Measurements from ENCODE around the gene TEX19. TPM values are rescaled to one million over a fixed set of nuclear protein-coding genes. Genes with fewer than 3 reads are reported as not detected.

The TEX19 gene
- total and polyA plus RNA-seq, 2 of the 4 experiments (the other 2 are of a cell fraction) = under 0.01 to 0.03 TPM

- Histone ChIP-seq H3K9me3 (ENCODE audit: control insufficient read depth, insufficient read depth, low read length) (no peaks in the 10 kb centered on the region), H3K79me1 (ENCODE audit: low read depth in 1 of 2, low read length in 2 of 2) (no peaks in the 10 kb centered on the region), H3K9ac (ENCODE audit: low read depth, low read length) (no peak overlapping the region), H2BK120ac (ENCODE audit: low read depth, low read length) (no peak overlapping the region), H2BK15ac (ENCODE audit: low read depth, low read length) (no peak overlapping the region), H3K4me3 (ENCODE audit: insufficient read depth, low read depth, low read length) (no peak overlapping the region), H3K9me1 (ENCODE audit: insufficient read depth, low read length) (no peaks in the 10 kb centered on the region), H3K36me3 (ENCODE audit: control insufficient read depth, insufficient read depth, low read length) (no peaks in the 10 kb centered on the region), H2BK5ac (ENCODE audit: low read depth, low read length, poor library complexity, severe bottlenecking) (no peak overlapping the region), H2AK9ac (replicated peaks; ENCODE audit: low read depth, low read length, poor library complexity) (no peak overlapping the region), H3K4ac (ENCODE audit: low read depth, low read length) (no peak overlapping the region), H2AK5ac (ENCODE audit: low read depth, low read length) (no peak overlapping the region), H2BK20ac (ENCODE audit: low read depth, low read length) (no peak overlapping the region), H3K4me1 (ENCODE audit: control insufficient read depth, insufficient read depth, low read length) (no peaks in the 10 kb centered on the region; the same call in 1 of the 2 replicates), H3K56ac (ENCODE audit: extremely low read depth, insufficient read depth, low read length) (no peak overlapping the region), H4K20me1 (ENCODE audit: insufficient read depth, low read length) (peaks cover 7% of the 10 kb centered on the region; the same call in 1 of the 2 replicates), H4K91ac (ENCODE audit: insufficient read depth, low read depth, low read length) (no peak overlapping the region), H3K23ac (ENCODE audit: low read depth, low read length) (no peak overlapping the region), H3K27me3 (ENCODE audit: control insufficient read depth, insufficient read depth, low read length) (peaks cover 19% of the 10 kb centered on the region), H3K27ac (ENCODE audit: insufficient read depth, low read length) (no peak overlapping the region), H3K18ac (ENCODE audit: low read depth, low read length) (no peak overlapping the region), H2AFZ (replicated peaks; ENCODE audit: low read length, poor library complexity) (no peak overlapping the region), H4K5ac (ENCODE audit: low read depth, low read length) (no peak overlapping the region), H3K14ac (replicated peaks; ENCODE audit: low read depth, low read length) (no peak overlapping the region), H3K4me2 (ENCODE audit: low read depth, low read length) (no peak overlapping the region; the same call in 1 of the 2 replicates), H4K8ac (ENCODE audit: low read depth in 2 of 2, low read length in 2 of 2) (no peak overlapping the region)
- intact Hi-C loops (cut with micrococcal nuclease) = no loop called here
- in situ Hi-C loops (cut with MboI; ENCODE audit: low sequenced_read_pairs) = no loop called here
- no CpG with 5 or more reads among the region's 11 CpGs for WGBS, 2 experiments (ENCODE audit: extremely low coverage in 2 of 2, insufficient read length in 1 of 2)
- dilution Hi-C loops (cut with HindIII; ENCODE audit: low sequenced_read_pairs, unreplicated experiment) = no loop called here
- POLR2A ChIA-PET (ENCODE audit: unreplicated experiment) = no interaction called here
- CTCF ChIA-PET = no interaction called here
- TF ChIP-seq MAZ (IDR thresholded peaks at IDR 0.05; ENCODE audit: borderline replicate concordance, low read depth, low read length) = no peak
- TF ChIP-seq NFE2L2 (IDR thresholded peaks at IDR 0.05; ENCODE audit: low read depth, low read length) = no peak
- no peak for TF ChIP-seq POLR2A (IDR thresholded peaks at IDR 0.05; ENCODE audit: low read depth, low read length)
- TF ChIP-seq RFX5 (IDR thresholded peaks at IDR 0.05; ENCODE audit: low read depth, low read length) = no peak
- no peak for TF ChIP-seq RCOR1 (IDR thresholded peaks at IDR 0.05; ENCODE audit: insufficient replicate concordance, low read length)
- no peak for TF ChIP-seq SMC3 (IDR thresholded peaks at IDR 0.05; ENCODE audit: low read depth, low read length)
- no peak for TF ChIP-seq CTCF (conservative IDR thresholded peaks at IDR 0.05; ENCODE audit: low read depth, low read length)
- no peak for TF ChIP-seq CEBPB (IDR thresholded peaks at IDR 0.05; ENCODE audit: low read depth, low read length)
- no peak for TF ChIP-seq MAFK (IDR thresholded peaks at IDR 0.05; ENCODE audit: low read depth, low read length)
- TF ChIP-seq USF2 (IDR thresholded peaks at IDR 0.05; ENCODE audit: low read depth, low read length) = no peak
- no peak for TF ChIP-seq MXI1 (IDR thresholded peaks at IDR 0.05; ENCODE audit: borderline replicate concordance, low read depth, low read length)
- no peak for TF ChIP-seq FOS (IDR thresholded peaks at IDR 0.05; ENCODE audit: low read depth, low read length)
- no peak for TF ChIP-seq CHD1 (IDR thresholded peaks at IDR 0.05; ENCODE audit: low read depth, low read length)
- TF ChIP-seq BHLHE40 (IDR thresholded peaks at IDR 0.05; ENCODE audit: low read depth, low read length) = no peak
- TF ChIP-seq ELK1 (IDR thresholded peaks at IDR 0.05; ENCODE audit: borderline replicate concordance, low read depth, low read length) = no peak
- no TSS peak for BruUV-seq (replicated peaks)
- ATAC-seq (ENCODE audit: low read depth) (no peak), DNase-seq (no peak)
These were observed 9.8 kb upstream of the TEX19 start for GRCh38 chr17:82349287-82349701.

Measured in IMR-90 (cell line).